HepG2 (cell line): Measurements from ENCODE around the gene SSNA1. TPM values are rescaled to one million over a fixed set of nuclear protein-coding genes. Genes with fewer than 3 reads are reported as not detected.
A peak's percentile ranks its signal among the peaks of the same experiment; 100 is the strongest.

Source experiments
- ATAC-seq: fragments of 200-7000 bp; cut with Tn5 transposase; 3 replicates; pipeline ENCODE4 v1.9.1; 2020; ENCODE audit warnings: mild to moderate bottlenecking, moderate library complexity
- BruUV-seq: library from RNA; stranded (reverse); fragments of 400-500 nt; replicated peaks from 2 replicates; lab custom pipeline; 2021; lab: Mats Ljungman, UMichigan
- CTCF ChIA-PET: fragments of 300-600 bp; formaldehyde crosslinking; extraction: SDS; loops from one replicate; lab custom pipeline; 2021; ENCODE audit warnings: low total read pairs, inconsistent platforms, low intra/inter-chr PET ratio; lab: Yijun Ruan, JAX
- POLR2A ChIA-PET: fragments of 350-600 bp; sonication (Branson Sonifier 250); formaldehyde crosslinking; loops from one replicate; lab custom pipeline; 2020; ENCODE audit warnings: antibody characterized with exemption, inconsistent platforms; lab: Yijun Ruan, JAX
- DNase-seq: peaks from one replicate; pipeline ENCODE4 v3.0.0-alpha.2; 2015; ENCODE audit warnings: low spot score
- FAIRE-seq: peaks from 3 replicates; lab custom pipeline; 2011; peaks lifted over from hg19 to GRCh38; lab: Jason Lieb, UNC
- H2AFZ ChIP-seq: one replicate; pipeline ENCODE4 v1.6.1; 2011; ENCODE audit warnings: low read length, inconsistent platforms
- H3K27ac ChIP-seq: fragments of 300-600 bp; 3 replicates; pipeline ENCODE4 v1.8.0; 2011; ENCODE audit warnings: mixed run types, mild to moderate bottlenecking, mixed read lengths, low read length, inconsistent platforms; ENCODE audit not compliant: insufficient read depth; ENCODE audit errors: extremely low read length
- H3K27me3 ChIP-seq, 2 experiments: fragments of 200-600 bp in 1 of 2; 2 replicates in 1 of 2; 3 replicates in 1 of 2; pipeline versions ENCODE4 v1.6.0 to v1.8.0; 2011; ENCODE audit warnings: low read length in 2 of 2, mild to moderate bottlenecking in 2 of 2, moderate library complexity in 2 of 2, inconsistent platforms in 1 of 2; ENCODE audit not compliant: insufficient read depth in 2 of 2, control insufficient read depth in 1 of 2
- H3K36me3 ChIP-seq, 2 experiments: fragments of 200-600 bp in 1 of 2; replicated peaks in 1 of 2; 2 replicates in 1 of 2; 3 replicates in 1 of 2; pipeline versions ENCODE4 v1.5.1 to v1.8.0; 2011; ENCODE audit warnings: low read length in 2 of 2, inconsistent platforms in 1 of 2; ENCODE audit not compliant: insufficient read depth in 2 of 2, control insufficient read depth in 1 of 2
- H3K4me1 ChIP-seq: 2 replicates; pipeline ENCODE4 v1.5.1; 2012; ENCODE audit warnings: low read length, inconsistent platforms; ENCODE audit not compliant: insufficient read depth
- H3K4me2 ChIP-seq: 2 replicates; pipeline ENCODE4 v1.6.0; 2011; ENCODE audit warnings: low read depth, low read length, inconsistent platforms
- H3K4me3 ChIP-seq, 3 experiments: fragments of 200-600 bp in 1 of 3; sonication (generic), shearing (Covaris generic) in 1 of 3; replicated peaks in 1 of 3; 2 replicates each; pipeline ENCODE4 v1.5.1; 2011 to 2016; ENCODE audit warnings: low read length in 3 of 3, inconsistent platforms in 2 of 3, low read depth in 2 of 3, mild to moderate bottlenecking in 2 of 3, control low read depth in 1 of 3, mixed read lengths in 1 of 3; ENCODE audit not compliant: insufficient read depth in 1 of 3
- H3K79me2 ChIP-seq: one replicate; pipeline ENCODE4 v1.6.1; 2011; ENCODE audit warnings: low read length, inconsistent platforms; ENCODE audit not compliant: insufficient read depth
- H3K9ac ChIP-seq: 2 replicates; pipeline ENCODE4 v1.6.0; 2011; ENCODE audit warnings: mild to moderate bottlenecking, low read depth, low read length, inconsistent platforms; ENCODE audit not compliant: insufficient read depth
- H3K9me3 ChIP-seq: 2 replicates; pipeline ENCODE4 v1.5.1; 2012; ENCODE audit warnings: mild to moderate bottlenecking, low read length
- H4K20me1 ChIP-seq: 2 replicates; pipeline ENCODE4 v1.6.0; 2011; ENCODE audit warnings: inconsistent platforms, mild to moderate bottlenecking, low read length, moderate library complexity; ENCODE audit not compliant: insufficient read depth
- CEBPG ChIP-seq: IDR thresholded peaks from 2 replicates; pipeline ENCODE4 v1.6.1; 2016
- ERF ChIP-seq: IDR thresholded peaks from 2 replicates; pipeline ENCODE4 v1.6.1; 2018; ENCODE audit warnings: missing biosample characterization, missing genetic modification reagents
- HOXA3 ChIP-seq: sonication (generic); formaldehyde crosslinking; IDR thresholded peaks from 2 replicates; pipeline ENCODE4 v1.5.0; 2020; ENCODE audit warnings: missing genetic modification reagents
- NFRKB ChIP-seq: fragments of 450-650 bp; IDR thresholded peaks from 2 replicates; pipeline ENCODE4 v1.6.1; 2017
- PLRG1 ChIP-seq: fragments of 450-650 bp; conservative IDR thresholded peaks from 2 replicates; pipeline ENCODE4 v1.6.1; 2016
- RFXAP ChIP-seq: sonication (generic); formaldehyde crosslinking; IDR thresholded peaks from 2 replicates; pipeline ENCODE4 v1.4.0; 2020; ENCODE audit warnings: missing genetic modification reagents, borderline replicate concordance
- SP2 ChIP-seq: sonication (generic); formaldehyde crosslinking; IDR thresholded peaks from 2 replicates; pipeline ENCODE4 v1.5.1; 2020; ENCODE audit warnings: mild to moderate bottlenecking, missing genetic modification reagents
- ZC3H4 ChIP-seq: sonication (generic); formaldehyde crosslinking; IDR thresholded peaks from 2 replicates; pipeline ENCODE4 v1.4.0; 2020; ENCODE audit warnings: missing genetic modification reagents, borderline replicate concordance
- ZNF205 ChIP-seq: IDR thresholded peaks from 2 replicates; pipeline ENCODE4 v1.6.1; 2018; ENCODE audit warnings: missing biosample characterization, missing genetic modification reagents
- ZNF501 ChIP-seq: sonication (generic); formaldehyde crosslinking; IDR thresholded peaks from 2 replicates; pipeline ENCODE4 v1.5.1; 2020; ENCODE audit warnings: mild to moderate bottlenecking, moderate library complexity, missing genetic modification reagents
- ZNF709 ChIP-seq: sonication (generic); formaldehyde crosslinking; IDR thresholded peaks from 2 replicates; pipeline ENCODE4 v1.5.0; 2020; ENCODE audit warnings: mild to moderate bottlenecking, missing genetic modification reagents
- ZNF777 ChIP-seq: sonication (generic); formaldehyde crosslinking; IDR thresholded peaks from 2 replicates; pipeline ENCODE4 v1.4.0; 2020; ENCODE audit warnings: missing genetic modification reagents
- ZNF883 ChIP-seq: sonication (generic); formaldehyde crosslinking; IDR thresholded peaks from 2 replicates; pipeline ENCODE4 v1.5.1; 2020; ENCODE audit warnings: mild to moderate bottlenecking, missing genetic modification reagents; ENCODE audit errors: not compliant biosample characterization
- WGBS: methylation state at CpG from one replicate; pipeline ENCODE4 v1.1.6; 2017; ENCODE audit warnings: low lambda C conversion rate; 5-methylcytosine and 5-hydroxymethylcytosine counted together
- in situ Hi-C: cut with HindIII; loops from 2 replicates; pipeline ENCODE4 v1.10.0; 2017; ENCODE audit warnings: low pct_unique_long_range_greater_than_20kb; ENCODE audit not compliant: extremely low pct_ligation_motif_present
- intact Hi-C: fragments of 100-400 bp; cut with micrococcal nuclease; formaldehyde crosslinking; loops from one replicate; pipeline ENCODE4 v1.10.0; 2022; ENCODE audit not compliant: unreplicated experiment
- polyA plus RNA-seq, 8 experiments: library from polyadenylated mRNA; depleted of rRNA in 3 of 8; stranded (reverse) in 7 of 8; unstranded in 1 of 8; fragments of >200 nt; fragmentation: Illumina TruSeq in 4 of 8; extraction: Trizol in 4 of 8; gene quantifications; 2 replicates each; pipeline versions ENCODE4 v1.2.1 to v1.2.3, GENCODE V29; 2011 to 2016; ENCODE audit warnings: low read depth in 4 of 8, missing spikeins in 1 of 8, mixed read lengths in 1 of 8; ENCODE audit not compliant: insufficient read depth in 1 of 8
- total RNA-seq, 5 experiments: library from RNA; depleted of rRNA; stranded (reverse); fragments of >200 nt; fragmentation: Illumina TruSeq; extraction: Trizol; gene quantifications; 2 replicates each; pipeline ENCODE4 v1.2.3, GENCODE V29; 2016; ENCODE audit warnings: low read depth in 1 of 5
- TF ChIP-seq, protein P1 (sequence below): IDR thresholded peaks from 2 replicates; pipeline ENCODE4 v1.6.1; 2018; ENCODE audit warnings: missing genetic modification reagents
- TF ChIP-seq, protein P2 (sequence below): sonication (generic); formaldehyde crosslinking; conservative IDR thresholded peaks from 2 replicates; pipeline ENCODE4 v1.4.0; 2020; ENCODE audit warnings: mild to moderate bottlenecking, missing genetic modification reagents, moderate library complexity
- TF ChIP-seq, protein P3 (sequence below): sonication (generic); formaldehyde crosslinking; IDR thresholded peaks from 2 replicates; pipeline ENCODE4 v1.8.0; 2022; ENCODE audit warnings: mild to moderate bottlenecking, missing genetic modification reagents
- TF ChIP-seq, protein P4 (sequence below): IDR thresholded peaks from 2 replicates; pipeline ENCODE4 v1.6.1; 2016; ENCODE audit warnings: low read depth, control low read depth

SSNA1 gene
- total and polyA plus RNA-seq, 2 of the 13 experiments (the other 11 are each of a cell fraction or from before 2014, with no cell fraction given), result 35.9 to 49.4 TPM

DNA sequence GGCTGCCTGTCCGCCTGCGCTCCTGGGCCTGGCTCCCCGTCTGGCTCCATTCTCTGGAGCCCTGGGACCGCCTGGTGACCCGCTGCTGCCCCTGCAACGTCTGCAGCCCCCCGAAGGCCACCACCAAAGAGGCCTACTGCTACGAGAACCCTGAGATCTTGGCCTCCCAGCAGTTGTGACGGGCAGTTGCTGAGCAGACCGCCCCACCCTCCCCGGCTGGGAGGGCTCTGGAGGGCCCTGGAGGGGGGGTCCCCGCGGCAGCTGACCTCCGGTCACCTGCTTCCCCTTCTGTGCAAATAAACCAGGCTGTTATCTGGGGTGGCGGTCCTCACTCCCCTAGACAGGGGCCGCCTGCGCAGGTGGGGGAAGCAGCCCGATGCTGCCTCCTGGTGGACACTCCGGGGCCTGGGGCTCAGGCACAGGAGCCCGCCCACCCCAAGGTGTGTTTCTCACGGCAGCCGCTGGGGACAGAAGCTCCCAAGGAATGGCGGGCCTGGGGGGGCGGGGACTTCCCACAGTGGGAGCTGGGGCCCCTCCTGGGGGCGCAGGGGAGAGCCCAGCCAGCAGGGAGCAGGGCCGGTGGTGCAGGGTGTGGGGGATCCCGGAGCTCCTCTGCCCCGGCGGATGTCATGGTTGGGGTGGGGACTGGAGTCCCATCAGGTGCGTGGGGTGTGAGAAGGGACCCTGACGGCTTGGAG is 47.9 kb downstream of the SSNA1 start:
- H2AFZ ChIP-seq, result no peak overlapping the region
- peak overlapping the region; percentile 72 for H3K9ac ChIP-seq
- no peaks in the 10 kb centered on the region for H3K36me3 ChIP-seq
- intact Hi-C loops, result loop anchor here (2.0 kb wide), 1 partner anchor 14 kb away; the partner anchor contains the start of gene RNF208
- no peaks in the 10 kb centered on the region for H3K27me3 ChIP-seq
- no TSS peak for BruUV-seq
- peaks cover 51% of the 10 kb centered on the region for H3K4me1 ChIP-seq
- peak overlapping the region; percentile 85 for H3K4me2 ChIP-seq
- H3K27ac ChIP-seq, result peak overlapping the region; percentile 68
- FAIRE-seq (peak; percentile 80), ATAC-seq (peak; percentile 54), DNase-seq (peak; percentile 87)
- no peaks in the 10 kb centered on the region for H3K9me3 ChIP-seq
- in situ Hi-C loops, result no loop called here
- CTCF ChIA-PET, result interaction anchor here (0.9 to 2.6 kb wide), 9 partner anchors 9 to 118 kb away, joined by 3 to 19 read pairs (median 3); partner anchors contain the start of genes ANAPC2, SSNA1 and TOR4A
- H3K79me2 ChIP-seq, result peaks cover 15% of the 10 kb centered on the region
- peak overlapping the region; percentile 67 to 81 (median 72) for H3K4me3 ChIP-seq
- H4K20me1 ChIP-seq, result no peaks in the 10 kb centered on the region
- no CpG with 5 or more reads among the region's 31 CpGs for WGBS
- POLR2A ChIA-PET, result interaction anchor here (0.6 to 7.4 kb wide), 21 partner anchors 9 to 181 kb away, joined by 3 to 78 read pairs (median 4); partner anchors contain the start of genes ANAPC2, CYSRT1, LRRC26 and MAN1B1
- TF ChIP-seq ZNF777 (CRISPR knock-in tag) (peak; percentile 51; the same call in 1 of the 2 replicates), PLRG1 (no peak), CEBPG (CRISPR knock-in tag) (peak; percentile 18; the same call in 1 of the 2 replicates), HOXA3 (CRISPR knock-in tag) (peak; percentile 88), ZNF501 (CRISPR knock-in tag) (peak; percentile 92), RFXAP (CRISPR knock-in tag) (peak; percentile 53), SP2 (CRISPR knock-in tag) (peak; percentile 45; the same call in 1 of the 2 replicates), ZNF709 (CRISPR knock-in tag) (peak; percentile 74; the same call in 1 of the 2 replicates), ZC3H4 (no peak), ZNF205 (CRISPR knock-in tag) (peak; percentile 70; the same call in 1 of the 2 replicates), ZNF883 (CRISPR knock-in tag) (peak; percentile 62), NFRKB (no peak), ERF (CRISPR knock-in tag) (peak; percentile 78; the same call in 1 of the 2 replicates)
- TF ChIP-seq, protein P1, sequence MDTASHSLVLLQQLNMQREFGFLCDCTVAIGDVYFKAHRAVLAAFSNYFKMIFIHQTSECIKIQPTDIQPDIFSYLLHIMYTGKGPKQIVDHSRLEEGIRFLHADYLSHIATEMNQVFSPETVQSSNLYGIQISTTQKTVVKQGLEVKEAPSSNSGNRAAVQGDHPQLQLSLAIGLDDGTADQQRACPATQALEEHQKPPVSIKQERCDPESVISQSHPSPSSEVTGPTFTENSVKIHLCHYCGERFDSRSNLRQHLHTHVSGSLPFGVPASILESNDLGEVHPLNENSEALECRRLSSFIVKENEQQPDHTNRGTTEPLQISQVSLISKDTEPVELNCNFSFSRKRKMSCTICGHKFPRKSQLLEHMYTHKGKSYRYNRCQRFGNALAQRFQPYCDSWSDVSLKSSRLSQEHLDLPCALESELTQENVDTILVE (CRISPR knock-in tag), result peak; percentile 68; the same call in 1 of the 2 replicates
- TF ChIP-seq, protein P2, sequence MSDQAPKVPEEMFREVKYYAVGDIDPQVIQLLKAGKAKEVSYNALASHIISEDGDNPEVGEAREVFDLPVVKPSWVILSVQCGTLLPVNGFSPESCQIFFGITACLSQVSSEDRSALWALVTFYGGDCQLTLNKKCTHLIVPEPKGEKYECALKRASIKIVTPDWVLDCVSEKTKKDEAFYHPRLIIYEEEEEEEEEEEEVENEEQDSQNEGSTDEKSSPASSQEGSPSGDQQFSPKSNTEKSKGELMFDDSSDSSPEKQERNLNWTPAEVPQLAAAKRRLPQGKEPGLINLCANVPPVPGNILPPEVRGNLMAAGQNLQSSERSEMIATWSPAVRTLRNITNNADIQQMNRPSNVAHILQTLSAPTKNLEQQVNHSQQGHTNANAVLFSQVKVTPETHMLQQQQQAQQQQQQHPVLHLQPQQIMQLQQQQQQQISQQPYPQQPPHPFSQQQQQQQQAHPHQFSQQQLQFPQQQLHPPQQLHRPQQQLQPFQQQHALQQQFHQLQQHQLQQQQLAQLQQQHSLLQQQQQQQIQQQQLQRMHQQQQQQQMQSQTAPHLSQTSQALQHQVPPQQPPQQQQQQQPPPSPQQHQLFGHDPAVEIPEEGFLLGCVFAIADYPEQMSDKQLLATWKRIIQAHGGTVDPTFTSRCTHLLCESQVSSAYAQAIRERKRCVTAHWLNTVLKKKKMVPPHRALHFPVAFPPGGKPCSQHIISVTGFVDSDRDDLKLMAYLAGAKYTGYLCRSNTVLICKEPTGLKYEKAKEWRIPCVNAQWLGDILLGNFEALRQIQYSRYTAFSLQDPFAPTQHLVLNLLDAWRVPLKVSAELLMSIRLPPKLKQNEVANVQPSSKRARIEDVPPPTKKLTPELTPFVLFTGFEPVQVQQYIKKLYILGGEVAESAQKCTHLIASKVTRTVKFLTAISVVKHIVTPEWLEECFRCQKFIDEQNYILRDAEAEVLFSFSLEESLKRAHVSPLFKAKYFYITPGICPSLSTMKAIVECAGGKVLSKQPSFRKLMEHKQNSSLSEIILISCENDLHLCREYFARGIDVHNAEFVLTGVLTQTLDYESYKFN (CRISPR knock-in tag), result peak; percentile 87
- TF ChIP-seq, protein P3, sequence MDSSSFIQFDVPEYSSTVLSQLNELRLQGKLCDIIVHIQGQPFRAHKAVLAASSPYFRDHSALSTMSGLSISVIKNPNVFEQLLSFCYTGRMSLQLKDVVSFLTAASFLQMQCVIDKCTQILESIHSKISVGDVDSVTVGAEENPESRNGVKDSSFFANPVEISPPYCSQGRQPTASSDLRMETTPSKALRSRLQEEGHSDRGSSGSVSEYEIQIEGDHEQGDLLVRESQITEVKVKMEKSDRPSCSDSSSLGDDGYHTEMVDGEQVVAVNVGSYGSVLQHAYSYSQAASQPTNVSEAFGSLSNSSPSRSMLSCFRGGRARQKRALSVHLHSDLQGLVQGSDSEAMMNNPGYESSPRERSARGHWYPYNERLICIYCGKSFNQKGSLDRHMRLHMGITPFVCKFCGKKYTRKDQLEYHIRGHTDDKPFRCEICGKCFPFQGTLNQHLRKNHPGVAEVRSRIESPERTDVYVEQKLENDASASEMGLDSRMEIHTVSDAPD (CRISPR knock-in tag), result no peak
- TF ChIP-seq, protein P4, sequence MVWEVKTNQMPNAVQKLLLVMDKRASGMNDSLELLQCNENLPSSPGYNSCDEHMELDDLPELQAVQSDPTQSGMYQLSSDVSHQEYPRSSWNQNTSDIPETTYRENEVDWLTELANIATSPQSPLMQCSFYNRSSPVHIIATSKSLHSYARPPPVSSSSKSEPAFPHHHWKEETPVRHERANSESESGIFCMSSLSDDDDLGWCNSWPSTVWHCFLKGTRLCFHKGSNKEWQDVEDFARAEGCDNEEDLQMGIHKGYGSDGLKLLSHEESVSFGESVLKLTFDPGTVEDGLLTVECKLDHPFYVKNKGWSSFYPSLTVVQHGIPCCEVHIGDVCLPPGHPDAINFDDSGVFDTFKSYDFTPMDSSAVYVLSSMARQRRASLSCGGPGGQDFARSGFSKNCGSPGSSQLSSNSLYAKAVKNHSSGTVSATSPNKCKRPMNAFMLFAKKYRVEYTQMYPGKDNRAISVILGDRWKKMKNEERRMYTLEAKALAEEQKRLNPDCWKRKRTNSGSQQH (CRISPR knock-in tag), result peak; percentile 57; the same call in 1 of the 2 replicates
